ENCODE results near the gene EDDM13.

Gene EDDM13

GRCh38 chr19:56355517-56355916 lies 83.0 kb downstream of the EDDM13 start:
- no peak for TF ChIP-seq SNAI2 (CRISPR knock-in tag; IDR thresholded peaks at IDR 0.05)
- TF ChIP-seq ARNTL (CRISPR knock-in tag; IDR thresholded peaks at IDR 0.05; ENCODE audit: borderline replicate concordance, low read depth): no peak
- TF ChIP-seq ZFP30 (CRISPR knock-in tag; IDR thresholded peaks at IDR 0.05): no peak
- TF ChIP-seq TCF4 (CRISPR knock-in tag; IDR thresholded peaks at IDR 0.05; ENCODE audit: borderline replicate concordance): no peak
- TF ChIP-seq ESRRG (CRISPR knock-in tag; IDR thresholded peaks at IDR 0.05): no peak
- TF ChIP-seq ZNF8 (CRISPR knock-in tag; IDR thresholded peaks at IDR 0.05): no peak
- TF ChIP-seq TSHZ2 (CRISPR knock-in tag; IDR thresholded peaks at IDR 0.05): no peak
- TF ChIP-seq ZNF70 (CRISPR knock-in tag; IDR thresholded peaks at IDR 0.05): no peak
- TF ChIP-seq ZNF565 (CRISPR knock-in tag; conservative IDR thresholded peaks at IDR 0.05; ENCODE audit: low read depth): no peak
- no peak for TF ChIP-seq CREB5 (CRISPR knock-in tag; IDR thresholded peaks at IDR 0.05; ENCODE audit: low read depth)
- no peak for ATAC-seq

- no peak for ATAC-seq
- TF ChIP-seq POU6F1 (CRISPR knock-in tag; IDR thresholded peaks at IDR 0.05; ENCODE audit: borderline replicate concordance, low read depth) (no peak), CSDC2 (CRISPR knock-in tag; IDR thresholded peaks at IDR 0.05) (no peak)
These were observed 84.4 kb downstream of the EDDM13 start for GRCh38 chr19:56356944-56357343.

Data from SK-N-SH treated with all-trans-retinoic acid at 6 μM for 48 hours (cell line).